A549 (cell line): ENCODE results near the gene ENTPD8. TPM values are rescaled to one million over a fixed set of nuclear protein-coding genes. Genes with fewer than 3 reads are reported as not detected.

Experiments used
- ATAC-seq, 2 experiments: fragments of 200-7000 bp in 1 of 2; fragments of >200 bp in 1 of 2; cut with Nextera tagmentation in 1 of 2; cut with Tn5 transposase in 1 of 2; 3 replicates each; pipeline versions ENCODE4 v1.8.0 to v1.9.1; 2018 to 2020; ENCODE audit warnings: mild to moderate bottlenecking in 1 of 2, moderate library complexity in 1 of 2
- CTCF ChIA-PET: fragments of 300-600 bp; sonication (Branson Sonifier 250); formaldehyde crosslinking; extraction: SDS; loops from one replicate; lab custom pipeline; 2021; ENCODE audit warnings: antibody characterized with exemption, inconsistent platforms; lab: Yijun Ruan, JAX
- POLR2A ChIA-PET: fragments of 350-600 bp; formaldehyde crosslinking; extraction: SDS; loops from one replicate; lab custom pipeline; 2021; ENCODE audit warnings: antibody characterized with exemption, inconsistent platforms; lab: Yijun Ruan, JAX
- DNase-seq, 2 experiments: peaks; one replicate each; pipeline versions ENCODE4 v3.0.0 to v3.0.0-alpha.2; 2011 to 2016; ENCODE audit warnings: low read depth in 1 of 2, low spot score in 1 of 2
- FAIRE-seq: peaks from 2 replicates; lab custom pipeline; 2011; peaks lifted over from hg19 to GRCh38; lab: Jason Lieb, UNC
- H3K27ac ChIP-seq, 2 experiments: fragments of >200 bp; sonication (Bioruptor Twin); formaldehyde crosslinking; 3 replicates each; pipeline ENCODE4 v1.5.1; 2016 to 2017
- H3K4me1 ChIP-seq: fragments of >200 bp; sonication (Bioruptor Twin); formaldehyde crosslinking; 3 replicates; pipeline ENCODE4 v1.6.1; 2016
- H3K4me2 ChIP-seq: fragments of >200 bp; sonication (Bioruptor Twin); formaldehyde crosslinking; 3 replicates; pipeline ENCODE4 v1.6.1; 2016
- H3K4me3 ChIP-seq: fragments of >200 bp; sonication (Bioruptor Twin); formaldehyde crosslinking; 3 replicates; pipeline ENCODE4 v1.5.1; 2016
- H3K9me3 ChIP-seq: fragments of >200 bp; sonication (Bioruptor Twin); formaldehyde crosslinking; 3 replicates; pipeline ENCODE4 v1.6.1; 2016
- ATOH8 ChIP-seq: fragments of 250-450 bp; sonication (Bioruptor Pico); IDR thresholded peaks from 2 replicates; pipeline ENCODE4 v1.5.0; 2020; ENCODE audit warnings: low read depth, mild to moderate bottlenecking, moderate library complexity
- CHD4 ChIP-seq: fragments of 200-600 bp; sonication (generic); IDR thresholded peaks from 2 replicates; pipeline ENCODE4 v1.6.1; 2016; ENCODE audit warnings: antibody characterized with exemption, mild to moderate bottlenecking, borderline replicate concordance
- CTCF ChIP-seq: fragments of >200 bp; sonication (Bioruptor Twin); formaldehyde crosslinking; IDR thresholded peaks from 3 replicates; pipeline ENCODE4 v1.5.1; 2016
- ESRRA ChIP-seq: fragments of 150-350 bp; IDR thresholded peaks from 2 replicates; pipeline ENCODE4 v1.6.1; 2014; ENCODE audit warnings: mild to moderate bottlenecking, low read length, borderline replicate concordance
- FOSL2 ChIP-seq, 2 experiments: fragments of 450-650 bp in 1 of 2; fragments of >200 bp in 1 of 2; sonication (Bioruptor Twin) in 1 of 2; formaldehyde crosslinking; IDR thresholded peaks; 2 replicates each; pipeline versions ENCODE4 v1.5.0 to v1.6.1; 2016 to 2020; ENCODE audit warnings: mild to moderate bottlenecking in 1 of 2, moderate library complexity in 1 of 2
- FOXS1 ChIP-seq: fragments of 250-450 bp; sonication (Bioruptor Pico); IDR thresholded peaks from 2 replicates; pipeline ENCODE4 v1.5.0; 2020; ENCODE audit warnings: mild to moderate bottlenecking, moderate library complexity
- GATA3 ChIP-seq: IDR thresholded peaks from 2 replicates; pipeline ENCODE4 v1.6.1; 2012; ENCODE audit warnings: borderline replicate concordance
- HEYL ChIP-seq: fragments of 250-450 bp; sonication (Bioruptor Pico); IDR thresholded peaks from 2 replicates; pipeline ENCODE4 v1.8.0; 2021; ENCODE audit warnings: mild to moderate bottlenecking, moderate library complexity
- HOXB5 ChIP-seq: fragments of 250-450 bp; sonication (Bioruptor Pico); IDR thresholded peaks from 2 replicates; pipeline ENCODE4 v1.5.0; 2020; ENCODE audit warnings: mild to moderate bottlenecking, moderate library complexity
- JUNB ChIP-seq: fragments of >200 bp; sonication (Bioruptor Twin); formaldehyde crosslinking; IDR thresholded peaks from 2 replicates; pipeline ENCODE4 v1.6.1; 2016
- MAFK ChIP-seq: fragments of 450-650 bp; IDR thresholded peaks from 2 replicates; pipeline ENCODE4 v1.6.1; 2014; ENCODE audit not compliant: partially characterized antibody
- MAZ ChIP-seq: fragments of 150-350 bp; IDR thresholded peaks from 2 replicates; pipeline ENCODE4 v1.6.1; 2014; ENCODE audit warnings: antibody characterized with exemption, low read depth, low read length, borderline replicate concordance
- PHF8 ChIP-seq: fragments of 200-600 bp; sonication (generic); IDR thresholded peaks from 2 replicates; pipeline ENCODE4 v1.6.1; 2016; ENCODE audit warnings: low read depth, mild to moderate bottlenecking, antibody characterized with exemption, moderate library complexity, borderline replicate concordance
- RARB ChIP-seq: fragments of 250-450 bp; sonication (Bioruptor Pico); IDR thresholded peaks from 2 replicates; pipeline ENCODE4 v1.8.0; 2021; ENCODE audit warnings: mild to moderate bottlenecking, moderate library complexity
- REST ChIP-seq: fragments of 200-600 bp; sonication (generic); IDR thresholded peaks from 2 replicates; pipeline ENCODE4 v1.6.1; 2016; ENCODE audit warnings: antibody characterized with exemption, mild to moderate bottlenecking, moderate library complexity
- RNF2 ChIP-seq: fragments of 200-600 bp; sonication (generic); IDR thresholded peaks from 2 replicates; pipeline ENCODE4 v1.6.1; 2016; ENCODE audit warnings: low read depth, mild to moderate bottlenecking, antibody characterized with exemption, moderate library complexity, borderline replicate concordance
- SREBF2 ChIP-seq: fragments of 450-650 bp; IDR thresholded peaks from 2 replicates; pipeline ENCODE4 v1.6.1; 2014; ENCODE audit warnings: mild to moderate bottlenecking, moderate library complexity
- TFCP2L1 ChIP-seq: fragments of 250-450 bp; sonication (Bioruptor Pico); IDR thresholded peaks from 2 replicates; pipeline ENCODE4 v1.5.0; 2021; ENCODE audit warnings: mild to moderate bottlenecking
- WGBS: methylation state at CpG from one replicate; pipeline ENCODE4 v1.1.6; 2017; ENCODE audit errors: missing lambda C conversion rate; 5-methylcytosine and 5-hydroxymethylcytosine counted together
- polyA plus RNA-seq, 4 experiments: library from polyadenylated mRNA; depleted of rRNA in 3 of 4; stranded (reverse); fragments of >200 nt; fragmentation: RNase III in 1 of 4; extraction: RNeasy Plus Mini Kit Qiagen cat#74134 plus additional on column Dnase treatment in 1 of 4; gene quantifications; 2 replicates in 3 of 4; 3 replicates in 1 of 4; pipeline ENCODE4 v1.2.3, GENCODE V29; 2011 to 2017

Gene ENTPD8
- polyA plus RNA-seq, 2 of the 4 experiments (the other 2 are of a cell fraction), result 0.18 to 0.36 TPM

GRCh38 chr9:137444106-137444790 lies 3.1 kb upstream of the ENTPD8 start:
- H3K4me1 ChIP-seq, result peaks cover 10% of the 10 kb centered on the region
- WGBS, result 82% methylated on average over 13 of the region's 14 CpGs
- H3K27ac ChIP-seq, result no peak overlapping the region
- DNase-seq (no peak), ATAC-seq (no peak), FAIRE-seq (no peak)
- H3K4me3 ChIP-seq, result no peak overlapping the region
- no peak overlapping the region for H3K4me2 ChIP-seq
- POLR2A ChIA-PET, result interaction anchor here (1.0 kb wide), 2 partner anchors 15 to 21 kb away, joined by 4 read pairs; partner anchors contain the start of genes EXD3, NOXA1 and NSMF
- CTCF ChIA-PET, result interaction anchor here (1.0 to 7.6 kb wide), 13 partner anchors 7 to 157 kb away, joined by 3 to 98 read pairs (median 9); partner anchors contain the start of genes EXD3, NOXA1, NRARP and NSMF
- H3K9me3 ChIP-seq, result no peaks in the 10 kb centered on the region
- no peak for TF ChIP-seq FOXS1 (CRISPR knock-in tag)
- TF ChIP-seq MAFK, result no peak
- no peak for TF ChIP-seq REST
- no peak for TF ChIP-seq SREBF2
- TF ChIP-seq TFCP2L1 (CRISPR knock-in tag), result no peak
- no peak for TF ChIP-seq FOSL2 (IDR thresholded peaks at IDR 0.05)
- no peak for TF ChIP-seq FOSL2 (CRISPR knock-in tag; IDR thresholded peaks at IDR 0.05)
- TF ChIP-seq MAZ, result no peak
- no peak for TF ChIP-seq RNF2
- TF ChIP-seq ESRRA, result no peak
- no peak for TF ChIP-seq CTCF
- no peak for TF ChIP-seq RARB (CRISPR knock-in tag)
- TF ChIP-seq JUNB, result no peak
- TF ChIP-seq HEYL (CRISPR knock-in tag), result no peak

GRCh38 chr9:137441935-137442321 lies 771 bp upstream of the ENTPD8 start:
- POLR2A ChIA-PET, result interaction anchor here (0.5 to 1.1 kb wide), 3 partner anchors 19 to 54 kb away, joined by 3 to 6 read pairs (median 5); partner anchors contain the start of genes EXD3 and NOXA1
- peaks cover 10% of the 10 kb centered on the region for H3K4me1 ChIP-seq
- WGBS, result 10% methylated on average over 6 of the region's 7 CpGs
- no peak for DNase-seq
- no peaks in the 10 kb centered on the region for H3K9me3 ChIP-seq
- peak in 1 of 2 experiments; percentile 4; a peak in 2 of 6 replicates for ATAC-seq
- peak overlapping the region; percentile 51 to 81; a peak in 5 of 6 replicates for H3K27ac ChIP-seq
- H3K4me2 ChIP-seq, result peak overlapping the region; percentile 79
- H3K4me3 ChIP-seq, result peak overlapping the region; percentile 59
- CTCF ChIA-PET, result interaction anchor here (1.0 to 7.6 kb wide), 5 partner anchors 11 to 140 kb away, joined by 3 to 98 read pairs (median 25); partner anchors contain the start of genes EXD3, NOXA1 and NRARP
- no peak for TF ChIP-seq ATOH8 (CRISPR knock-in tag)
- TF ChIP-seq REST, result no peak
- TF ChIP-seq CHD4, result no peak
- TF ChIP-seq MAZ, result no peak
- TF ChIP-seq PHF8, result no peak
- TF ChIP-seq HOXB5 (CRISPR knock-in tag), result no peak
- TF ChIP-seq TFCP2L1 (CRISPR knock-in tag), result no peak
- TF ChIP-seq GATA3, result no peak
- FAIRE-seq, result no peak
